Gastroesophageal sphincter (tissue), 3 donors: Measurements from ENCODE around the gene SRSF5.

Experiments
- CTCF ChIP-seq, 4 experiments: fragments of 200-600 bp in 2 of 4; fragments of 450-650 bp in 2 of 4; sonication (generic) in 1 of 4; IDR thresholded peaks; one replicate each; pipeline ENCODE4 v1.5.1; 2017 to 2019; ENCODE audit warnings: antibody characterized with exemption in 4 of 4, mild to moderate bottlenecking in 2 of 4, moderate library complexity in 2 of 4
- POLR2A ChIP-seq, 2 donors: fragments of 450-650 bp; IDR thresholded peaks; one replicate each; pipeline ENCODE4 v1.6.1; 2017; ENCODE audit warnings: antibody characterized with exemption in 2 of 2, mild to moderate bottlenecking in 2 of 2, moderate library complexity in 1 of 2
- POLR2AphosphoS5 ChIP-seq: sonication (generic); formaldehyde crosslinking; IDR thresholded peaks from one replicate; pipeline ENCODE4 v1.6.1; 2017; ENCODE audit warnings: antibody characterized with exemption

DNA sequence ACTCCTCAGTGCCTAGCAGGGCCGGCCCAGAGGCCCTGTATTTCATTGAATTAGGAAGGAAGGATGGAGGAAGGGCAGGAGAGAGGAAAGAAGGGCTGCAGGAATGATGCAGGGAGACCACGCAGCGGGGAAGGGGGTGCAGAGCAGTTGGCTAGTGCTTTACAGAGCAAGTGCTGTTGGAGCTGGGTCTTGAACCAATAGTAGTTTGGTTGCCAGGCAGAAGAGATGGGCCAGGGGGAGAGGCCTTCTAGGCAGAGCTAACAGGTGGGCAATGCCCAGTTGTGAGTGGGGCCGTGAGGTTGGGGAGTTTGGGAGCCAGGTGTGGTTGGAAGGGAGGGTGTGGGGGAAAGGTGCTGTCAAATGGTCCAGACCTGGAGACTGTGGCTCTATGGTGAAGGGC is 39.1 kb upstream of the SRSF5 start:
- TF ChIP-seq CTCF (IDR thresholded peaks at IDR 0.05) (no peak), POLR2A (IDR thresholded peaks at IDR 0.05) (no peak), POLR2AphosphoS5 (no peak)
